Tibial nerve (tissue), 4 donors: ENCODE measurements around the gene CCDC148.

ENCODE experiments used
- EP300 ChIP-seq, 2 donors: sonication (generic); formaldehyde crosslinking; IDR thresholded peaks; one replicate each; pipeline ENCODE4 v1.6.1; 2017; ENCODE audit warnings: antibody characterized with exemption in 2 of 2, mild to moderate bottlenecking in 1 of 2
- POLR2A ChIP-seq, 2 donors: fragments of 450-650 bp; IDR thresholded peaks; one replicate each; pipeline ENCODE4 v1.6.1; 2017; ENCODE audit warnings: antibody characterized with exemption in 2 of 2, mild to moderate bottlenecking in 2 of 2, moderate library complexity in 2 of 2
- TF ChIP-seq, protein P1 (sequence below), 5 experiments: fragments of 200-600 bp in 3 of 5; fragments of 450-650 bp in 2 of 5; sonication (generic) in 3 of 5; IDR thresholded peaks; one replicate each; pipeline ENCODE4 v1.5.1; 2016 to 2019; ENCODE audit warnings: antibody characterized with exemption in 5 of 5, mild to moderate bottlenecking in 3 of 5, moderate library complexity in 2 of 5

GRCh38 chr2:158255257-158255656, 201.3 kb downstream of the CCDC148 start:
- TF ChIP-seq, protein P1, sequence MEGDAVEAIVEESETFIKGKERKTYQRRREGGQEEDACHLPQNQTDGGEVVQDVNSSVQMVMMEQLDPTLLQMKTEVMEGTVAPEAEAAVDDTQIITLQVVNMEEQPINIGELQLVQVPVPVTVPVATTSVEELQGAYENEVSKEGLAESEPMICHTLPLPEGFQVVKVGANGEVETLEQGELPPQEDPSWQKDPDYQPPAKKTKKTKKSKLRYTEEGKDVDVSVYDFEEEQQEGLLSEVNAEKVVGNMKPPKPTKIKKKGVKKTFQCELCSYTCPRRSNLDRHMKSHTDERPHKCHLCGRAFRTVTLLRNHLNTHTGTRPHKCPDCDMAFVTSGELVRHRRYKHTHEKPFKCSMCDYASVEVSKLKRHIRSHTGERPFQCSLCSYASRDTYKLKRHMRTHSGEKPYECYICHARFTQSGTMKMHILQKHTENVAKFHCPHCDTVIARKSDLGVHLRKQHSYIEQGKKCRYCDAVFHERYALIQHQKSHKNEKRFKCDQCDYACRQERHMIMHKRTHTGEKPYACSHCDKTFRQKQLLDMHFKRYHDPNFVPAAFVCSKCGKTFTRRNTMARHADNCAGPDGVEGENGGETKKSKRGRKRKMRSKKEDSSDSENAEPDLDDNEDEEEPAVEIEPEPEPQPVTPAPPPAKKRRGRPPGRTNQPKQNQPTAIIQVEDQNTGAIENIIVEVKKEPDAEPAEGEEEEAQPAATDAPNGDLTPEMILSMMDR (IDR thresholded peaks at IDR 0.05), result no peak
- TF ChIP-seq POLR2A (IDR thresholded peaks at IDR 0.05), result no peak
- no peak for TF ChIP-seq EP300 (IDR thresholded peaks at IDR 0.05)
